Astrocyte of the cerebellum (primary cell): Measurements from ENCODE around the gene DDR2.

Experiments
- DNase-seq: peaks from one replicate; pipeline ENCODE4 v3.0.0-alpha.2; 2011; ENCODE audit warnings: low read depth
- H3K4me3 ChIP-seq: 2 replicates; pipeline ENCODE4 v1.5.1; 2011; ENCODE audit warnings: mild to moderate bottlenecking, low read depth, low read length, moderate library complexity
- in situ Hi-C: cut with HindIII; loops from 2 replicates; pipeline ENCODE4 v1.10.0; 2017; ENCODE audit warnings: low sequenced_read_pairs
- TF ChIP-seq, protein P1 (sequence below): IDR thresholded peaks from 2 replicates; pipeline ENCODE4 v1.5.1; 2012; ENCODE audit warnings: low read length, low read depth, moderate library complexity, mild to moderate bottlenecking; ENCODE audit errors: missing control alignments

The DDR2 gene

GRCh38 chr1:162616848-162617247 is 15.4 kb upstream of the DDR2 start:
- no peak for DNase-seq

DNA sequence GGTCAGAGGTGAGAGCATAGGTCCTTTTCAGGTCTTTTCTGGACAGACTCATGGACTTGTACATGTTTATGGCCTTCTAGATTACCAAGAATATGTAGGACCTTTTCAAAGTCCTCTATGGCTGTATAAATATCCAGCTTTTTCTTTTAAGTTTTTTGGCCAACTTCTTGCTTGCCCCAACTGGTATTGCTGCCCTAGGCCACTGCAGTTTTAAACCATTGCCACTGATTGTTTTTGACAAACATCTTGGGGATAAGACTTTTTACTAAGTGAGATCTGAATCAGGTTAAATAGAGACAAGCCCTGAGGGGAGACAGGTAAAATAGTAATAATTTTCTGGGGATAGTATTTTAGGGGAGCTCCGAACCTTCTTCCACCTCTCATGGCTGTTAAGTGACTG is 14.8 kb upstream of the DDR2 start:
- H3K4me3 ChIP-seq = no peak overlapping the region
- no peak for DNase-seq
- in situ Hi-C loops = no loop called here
- TF ChIP-seq, protein P1, sequence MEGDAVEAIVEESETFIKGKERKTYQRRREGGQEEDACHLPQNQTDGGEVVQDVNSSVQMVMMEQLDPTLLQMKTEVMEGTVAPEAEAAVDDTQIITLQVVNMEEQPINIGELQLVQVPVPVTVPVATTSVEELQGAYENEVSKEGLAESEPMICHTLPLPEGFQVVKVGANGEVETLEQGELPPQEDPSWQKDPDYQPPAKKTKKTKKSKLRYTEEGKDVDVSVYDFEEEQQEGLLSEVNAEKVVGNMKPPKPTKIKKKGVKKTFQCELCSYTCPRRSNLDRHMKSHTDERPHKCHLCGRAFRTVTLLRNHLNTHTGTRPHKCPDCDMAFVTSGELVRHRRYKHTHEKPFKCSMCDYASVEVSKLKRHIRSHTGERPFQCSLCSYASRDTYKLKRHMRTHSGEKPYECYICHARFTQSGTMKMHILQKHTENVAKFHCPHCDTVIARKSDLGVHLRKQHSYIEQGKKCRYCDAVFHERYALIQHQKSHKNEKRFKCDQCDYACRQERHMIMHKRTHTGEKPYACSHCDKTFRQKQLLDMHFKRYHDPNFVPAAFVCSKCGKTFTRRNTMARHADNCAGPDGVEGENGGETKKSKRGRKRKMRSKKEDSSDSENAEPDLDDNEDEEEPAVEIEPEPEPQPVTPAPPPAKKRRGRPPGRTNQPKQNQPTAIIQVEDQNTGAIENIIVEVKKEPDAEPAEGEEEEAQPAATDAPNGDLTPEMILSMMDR = no peak

More at GRCh38 chr1:162616848-162617247, 15.4 kb upstream of the DDR2 start:
- TF ChIP-seq, protein P1 = no peak
- in situ Hi-C loops = no loop called here
- no peak overlapping the region for H3K4me3 ChIP-seq

DNA sequence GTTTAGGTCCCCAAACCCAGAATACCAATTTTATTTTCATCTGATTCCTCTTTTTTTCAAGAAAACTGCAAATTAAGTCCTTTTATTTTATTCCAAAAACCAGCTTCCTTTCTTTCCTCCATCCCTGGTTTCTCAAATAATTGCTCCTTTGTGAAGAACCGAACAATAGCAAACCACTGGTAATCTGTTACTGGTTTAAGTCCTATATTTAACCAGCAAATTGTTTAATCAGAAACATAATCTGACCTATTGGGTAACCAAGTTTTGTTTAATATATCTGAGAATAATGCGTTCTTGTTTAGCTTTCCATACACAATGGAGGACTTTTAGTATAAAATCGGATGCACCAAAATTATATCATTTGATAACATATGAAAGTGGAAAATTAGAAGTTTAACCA is 13.2 kb upstream of the DDR2 start:
- TF ChIP-seq, protein P1 = no peak
- no peak for DNase-seq
- in situ Hi-C loops = no loop called here
- H3K4me3 ChIP-seq = no peak overlapping the region

- no peak overlapping the region for H3K4me3 ChIP-seq
- TF ChIP-seq, protein P1 = no peak
- in situ Hi-C loops = no loop called here
- no peak for DNase-seq
Observed at GRCh38 chr1:162621256-162621655, 11.0 kb upstream of the DDR2 start.

DNA sequence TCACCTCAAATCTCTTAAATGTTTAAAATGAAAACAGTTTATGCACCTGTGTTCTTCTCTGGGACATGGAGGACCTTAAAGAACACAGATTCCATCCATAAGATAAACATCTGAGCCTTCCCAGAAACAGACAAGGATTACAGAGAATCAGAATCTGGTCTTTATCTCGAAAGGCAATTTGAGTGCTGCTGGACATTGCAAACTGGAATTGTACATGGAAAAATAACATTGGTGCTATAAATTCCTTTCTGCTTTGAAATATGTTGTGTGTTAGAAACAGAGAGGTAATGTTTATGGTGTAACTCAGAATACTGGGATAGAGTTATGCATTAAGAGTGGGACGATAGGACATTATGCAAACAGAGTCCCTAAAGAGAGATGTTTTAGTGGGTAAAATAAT is 6.6 kb upstream of the DDR2 start:
- H3K4me3 ChIP-seq = no peak overlapping the region
- in situ Hi-C loops = no loop called here
- DNase-seq = no peak
- TF ChIP-seq, protein P1 = no peak

DNA sequence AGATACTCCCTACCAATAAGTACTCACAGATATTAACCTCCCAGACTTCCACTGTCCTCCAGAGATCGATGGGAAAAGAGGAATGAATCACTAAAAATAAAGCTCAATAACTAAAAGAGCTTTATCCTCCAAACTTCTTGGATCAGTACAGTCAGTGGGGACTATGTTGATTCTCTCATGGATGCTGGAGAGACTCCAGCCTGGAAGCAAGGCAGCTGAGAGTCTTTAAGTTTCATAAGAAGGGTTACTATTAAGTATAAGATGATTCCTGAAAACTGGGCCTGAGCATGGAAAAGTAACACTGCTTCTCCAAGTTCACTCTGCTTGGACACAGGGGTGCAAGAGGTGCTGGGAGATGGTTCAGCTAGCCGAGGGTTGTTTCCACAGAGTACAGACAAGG is 6.2 kb upstream of the DDR2 start:
- no peak overlapping the region for H3K4me3 ChIP-seq
- TF ChIP-seq, protein P1 = no peak
- in situ Hi-C loops = no loop called here
- DNase-seq = no peak

GRCh38 chr1:162626761-162627160 is 5.5 kb upstream of the DDR2 start:
- no peak overlapping the region for H3K4me3 ChIP-seq
- TF ChIP-seq, protein P1 = no peak
- in situ Hi-C loops = no loop called here
- no peak for DNase-seq
